PFSK-1 (cell line): ENCODE data around the gene CCNA2.

ENCODE experiments used
- FOXP2 ChIP-seq: optimal IDR thresholded peaks from 2 replicates; pipeline ENCODE3; 2011; ENCODE audit warnings: borderline replicate concordance, control low read depth, inconsistent platforms; ENCODE audit not compliant: insufficient read depth; ENCODE audit errors: extremely low read length, extremely low read depth
- POLR2AphosphoS5 ChIP-seq: IDR thresholded peaks from 2 replicates; pipeline ENCODE4 v1.6.1; 2012; ENCODE audit warnings: low read depth, mild to moderate bottlenecking, control low read depth, low read length, moderate library complexity
- REST ChIP-seq, 2 experiments: IDR thresholded peaks; 2 replicates each; pipeline versions ENCODE4 v1.6.1 to v1.8.0; 2011 to 2012; ENCODE audit warnings: low read depth in 2 of 2, low read length in 2 of 2, control low read depth in 1 of 2, inconsistent platforms in 1 of 2, mild to moderate bottlenecking in 1 of 2, moderate library complexity in 1 of 2; ENCODE audit not compliant: insufficient read depth in 1 of 2
- SIN3A ChIP-seq: IDR thresholded peaks from 2 replicates; pipeline ENCODE4 v1.6.1; 2012; ENCODE audit warnings: mild to moderate bottlenecking, low read length, moderate library complexity, borderline replicate concordance; ENCODE audit not compliant: insufficient read depth
- TAF1 ChIP-seq: IDR thresholded peaks from 2 replicates; pipeline ENCODE4 v1.6.1; 2012; ENCODE audit warnings: low read length, control low read depth, borderline replicate concordance; ENCODE audit not compliant: insufficient read depth

DNA sequence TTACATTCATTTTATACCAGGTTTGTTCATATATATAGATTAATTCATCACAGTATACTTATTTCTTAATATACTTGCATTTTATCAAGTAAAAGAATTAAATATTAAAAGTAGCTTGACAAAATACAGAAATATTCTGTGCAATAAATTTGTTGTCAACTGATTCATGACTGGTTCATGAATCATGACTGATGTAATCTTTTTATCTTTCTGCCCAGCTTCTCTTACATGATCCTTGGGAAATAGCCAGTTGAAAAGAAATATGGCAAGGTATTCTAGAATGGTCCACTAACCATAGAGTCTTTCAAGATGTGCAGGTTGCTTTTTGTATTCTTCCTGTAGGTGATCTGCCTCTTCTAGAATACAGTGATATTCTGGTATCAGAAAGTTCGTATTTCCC is 4.2 kb upstream of the CCNA2 start:
- TF ChIP-seq POLR2AphosphoS5 (no peak), REST (IDR thresholded peaks at IDR 0.05; ENCODE audit: insufficient read depth in 1 of 2, low read depth in 2 of 2, low read length in 2 of 2) (no peak), SIN3A (no peak), TAF1 (no peak), FOXP2 (no peak)
